Calu3 (cell line): Measurements from ENCODE around the gene STX12. TPM values are rescaled to one million over a fixed set of nuclear protein-coding genes. Genes with fewer than 3 reads are reported as not detected.
"Not testable (repeated sequence)": the region's sequence is repeated elsewhere in the genome, so short reads cannot be mapped to it uniquely, and the experiment has no call there.

Source experiments
- BruUV-seq: library from RNA; stranded (reverse); fragments of 400-500 nt; replicated peaks from 2 replicates; lab custom pipeline; 2021; lab: Mats Ljungman, UMichigan
- CTCF ChIA-PET: fragments of 300-600 bp; sonication (Branson Sonifier 250); formaldehyde crosslinking; loops from one replicate; lab custom pipeline; 2022; ENCODE audit warnings: antibody characterized with exemption; lab: Charles Lee
- DNase-seq: peaks from one replicate; pipeline ENCODE4 v3.0.0; 2022
- H3K27ac Mint-ChIP-seq: one replicate; pipeline ENCODE4 v1.8.0; 2022; ENCODE audit warnings: mixed read lengths; ENCODE audit not compliant: unreplicated experiment
- H3K27me3 Mint-ChIP-seq: one replicate; pipeline ENCODE4 v1.8.0; 2022; ENCODE audit warnings: mixed read lengths; ENCODE audit not compliant: unreplicated experiment
- H3K36me3 Mint-ChIP-seq: one replicate; pipeline ENCODE4 v1.8.0; 2022; ENCODE audit warnings: mild to moderate bottlenecking, moderate library complexity, mixed read lengths; ENCODE audit not compliant: insufficient read depth, unreplicated experiment
- H3K4me1 Mint-ChIP-seq: one replicate; pipeline ENCODE4 v1.8.0; 2022; ENCODE audit warnings: mild to moderate bottlenecking, low read depth, mixed read lengths; ENCODE audit not compliant: unreplicated experiment
- H3K4me3 Mint-ChIP-seq: one replicate; pipeline ENCODE4 v1.8.0; 2022; ENCODE audit warnings: mild to moderate bottlenecking, low read depth, moderate library complexity, mixed read lengths; ENCODE audit not compliant: unreplicated experiment
- H3K9me3 Mint-ChIP-seq: one replicate; pipeline ENCODE4 v1.8.0; 2022; ENCODE audit warnings: low read depth, mixed read lengths; ENCODE audit not compliant: unreplicated experiment
- intact Hi-C: fragments of 100-400 bp; cut with micrococcal nuclease; formaldehyde crosslinking; loops from one replicate; pipeline ENCODE4 v1.10.0; 2022; ENCODE audit not compliant: unreplicated experiment
- total RNA-seq: library from RNA; stranded (reverse); gene quantifications from 2 replicates; pipeline ENCODE4 v1.2.3, GENCODE V29; 2022
- TF ChIP-seq, protein P1 (sequence below): fragments of 200-600 bp; IDR thresholded peaks from one replicate; pipeline ENCODE4 v1.8.0; 2022; ENCODE audit warnings: antibody characterized with exemption; ENCODE audit not compliant: unreplicated experiment

The STX12 gene
- total RNA-seq, 1 experiment from 2014 or later: 23.4 TPM

DNA sequence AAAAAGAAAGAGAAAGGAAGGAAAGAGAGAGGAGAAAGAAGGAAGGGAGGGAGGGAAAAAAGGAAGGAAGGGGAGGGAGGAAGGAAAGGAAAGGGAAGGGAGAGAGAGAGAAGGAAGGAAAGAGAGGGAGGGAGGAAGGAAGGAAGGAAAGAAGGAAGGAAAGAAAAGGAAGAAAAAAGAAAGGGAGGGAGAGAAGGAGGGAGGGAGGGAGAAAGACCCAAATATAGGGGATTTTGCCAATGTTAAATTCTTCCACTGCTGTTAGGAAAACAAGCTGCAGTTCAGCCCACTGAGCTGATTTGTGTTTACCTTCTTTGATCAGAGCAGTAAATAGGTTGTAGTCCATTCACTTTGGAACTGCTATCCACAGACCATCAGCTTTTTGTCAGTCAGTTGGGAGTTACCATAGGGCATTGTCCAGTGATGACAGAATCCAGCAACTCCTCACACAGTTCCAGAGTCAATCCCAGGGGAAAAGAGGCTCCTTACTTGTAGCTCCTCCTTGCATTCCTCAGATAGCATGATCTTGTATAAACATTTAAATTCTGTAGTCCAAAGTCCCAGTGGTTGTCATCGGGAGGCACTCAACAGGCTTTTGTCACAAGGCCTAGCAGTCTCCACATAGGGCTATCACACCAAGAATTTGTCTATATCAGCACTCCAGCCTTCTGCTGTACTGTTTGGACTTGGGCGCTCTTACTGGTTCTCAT, 44.1 kb downstream of the STX12 start:
- TF ChIP-seq, protein P1, sequence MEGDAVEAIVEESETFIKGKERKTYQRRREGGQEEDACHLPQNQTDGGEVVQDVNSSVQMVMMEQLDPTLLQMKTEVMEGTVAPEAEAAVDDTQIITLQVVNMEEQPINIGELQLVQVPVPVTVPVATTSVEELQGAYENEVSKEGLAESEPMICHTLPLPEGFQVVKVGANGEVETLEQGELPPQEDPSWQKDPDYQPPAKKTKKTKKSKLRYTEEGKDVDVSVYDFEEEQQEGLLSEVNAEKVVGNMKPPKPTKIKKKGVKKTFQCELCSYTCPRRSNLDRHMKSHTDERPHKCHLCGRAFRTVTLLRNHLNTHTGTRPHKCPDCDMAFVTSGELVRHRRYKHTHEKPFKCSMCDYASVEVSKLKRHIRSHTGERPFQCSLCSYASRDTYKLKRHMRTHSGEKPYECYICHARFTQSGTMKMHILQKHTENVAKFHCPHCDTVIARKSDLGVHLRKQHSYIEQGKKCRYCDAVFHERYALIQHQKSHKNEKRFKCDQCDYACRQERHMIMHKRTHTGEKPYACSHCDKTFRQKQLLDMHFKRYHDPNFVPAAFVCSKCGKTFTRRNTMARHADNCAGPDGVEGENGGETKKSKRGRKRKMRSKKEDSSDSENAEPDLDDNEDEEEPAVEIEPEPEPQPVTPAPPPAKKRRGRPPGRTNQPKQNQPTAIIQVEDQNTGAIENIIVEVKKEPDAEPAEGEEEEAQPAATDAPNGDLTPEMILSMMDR: no peak
- intact Hi-C loops: no loop called here
- no TSS peak for BruUV-seq
- H3K9me3 Mint-ChIP-seq: no peaks in the 10 kb centered on the region
- no peaks in the 10 kb centered on the region for H3K27me3 Mint-ChIP-seq
- no peak overlapping the region for H3K4me3 Mint-ChIP-seq
- peaks cover 5% of the 10 kb centered on the region for H3K36me3 Mint-ChIP-seq
- no peak overlapping the region for H3K27ac Mint-ChIP-seq
- DNase-seq: no peak
- CTCF ChIA-PET: no interaction called here
- no peaks in the 10 kb centered on the region for H3K4me1 Mint-ChIP-seq

DNA sequence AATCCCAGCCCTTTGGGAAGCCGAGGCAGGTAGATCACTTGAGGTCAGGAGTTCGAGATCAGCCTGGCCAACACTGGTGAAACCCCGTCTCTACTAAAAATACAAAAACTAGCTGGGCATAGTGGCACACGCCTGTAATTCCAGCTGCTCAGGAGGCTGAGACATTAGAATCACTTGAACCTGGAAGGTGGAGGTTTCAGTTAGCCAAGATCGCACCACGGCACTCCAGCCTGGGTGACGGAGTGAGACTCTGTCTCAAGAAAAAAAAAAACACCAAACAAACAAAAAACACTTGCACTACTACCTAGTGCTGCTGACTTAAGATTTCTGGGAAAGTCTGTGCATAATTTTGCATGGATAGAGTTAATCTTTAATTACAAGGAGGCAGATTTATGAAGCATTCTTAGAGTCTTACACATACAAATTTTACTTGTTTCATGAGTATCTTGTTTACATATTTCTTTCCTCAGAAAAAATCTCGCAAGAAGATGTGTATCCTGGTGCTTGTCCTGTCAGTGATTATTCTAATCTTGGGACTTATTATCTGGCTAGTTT, 48.8 kb downstream of the STX12 start:
- no peak overlapping the region for H3K4me3 Mint-ChIP-seq
- H3K36me3 Mint-ChIP-seq: peaks cover 5% of the 10 kb centered on the region
- H3K4me1 Mint-ChIP-seq: no peaks in the 10 kb centered on the region
- H3K9me3 Mint-ChIP-seq: no peaks in the 10 kb centered on the region
- intact Hi-C loops: no loop called here
- no TSS peak for BruUV-seq
- H3K27me3 Mint-ChIP-seq: no peaks in the 10 kb centered on the region
- CTCF ChIA-PET: no interaction called here
- TF ChIP-seq, protein P1: no peak
- H3K27ac Mint-ChIP-seq: no peak overlapping the region
- DNase-seq: no peak

DNA sequence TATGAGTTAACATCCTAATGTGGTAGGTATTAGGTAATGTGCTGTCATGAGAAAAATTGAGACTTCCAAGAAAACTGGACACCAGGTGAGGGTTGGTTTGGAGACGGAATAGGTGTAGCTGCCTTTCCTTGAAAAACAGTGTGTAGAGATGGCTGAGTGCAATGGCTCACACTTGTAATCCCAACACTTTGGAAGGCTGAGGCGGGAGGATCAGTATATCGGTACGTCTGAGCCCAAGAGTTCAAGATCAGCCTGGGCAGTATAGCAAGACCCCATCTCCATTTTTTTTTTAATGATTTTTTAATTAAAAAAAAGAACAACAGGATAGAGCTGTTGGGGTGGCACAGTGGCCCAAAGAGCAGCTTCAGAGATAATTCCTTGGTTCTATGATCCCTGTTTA, 50.8 kb downstream of the STX12 start:
- TF ChIP-seq, protein P1: no peak
- Mint-ChIP-seq H3K4me3 (no peak overlapping the region), H3K9me3 (no peaks in the 10 kb centered on the region), H3K4me1 (no peaks in the 10 kb centered on the region), H3K36me3 (no peaks in the 10 kb centered on the region), H3K27me3 (no peaks in the 10 kb centered on the region), H3K27ac (no peak overlapping the region)
- DNase-seq: no peak
- BruUV-seq: TSS peak; percentile 50
- intact Hi-C loops: no loop called here
- CTCF ChIA-PET: no interaction called here

DNA sequence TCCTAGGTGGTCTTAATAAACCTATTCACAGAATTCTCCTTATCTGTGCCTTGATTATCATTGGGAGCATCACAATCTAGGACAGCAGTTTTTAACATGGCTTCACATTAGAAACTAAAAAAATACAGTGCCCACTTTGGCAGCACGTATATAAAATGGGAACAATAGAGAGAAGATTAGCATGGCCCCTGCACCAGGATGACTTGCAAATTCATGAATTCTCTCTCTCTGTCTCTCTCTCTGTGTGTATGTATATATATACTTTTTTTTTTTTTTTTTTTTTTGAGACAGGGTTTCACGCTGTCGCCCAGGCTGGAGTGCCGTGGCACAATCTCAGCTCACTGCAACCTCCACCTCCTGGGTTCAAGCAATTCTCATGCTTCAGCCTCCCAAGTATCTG, 51.4 kb downstream of the STX12 start:
- no peaks in the 10 kb centered on the region for H3K4me1 Mint-ChIP-seq
- intact Hi-C loops: no loop called here
- CTCF ChIA-PET: no interaction called here
- H3K9me3 Mint-ChIP-seq: no peaks in the 10 kb centered on the region
- BruUV-seq: no TSS peak
- H3K36me3 Mint-ChIP-seq: no peaks in the 10 kb centered on the region
- DNase-seq: no peak
- H3K27ac Mint-ChIP-seq: no peak overlapping the region
- no peaks in the 10 kb centered on the region for H3K27me3 Mint-ChIP-seq
- TF ChIP-seq, protein P1: no peak
- no peak overlapping the region for H3K4me3 Mint-ChIP-seq

DNA sequence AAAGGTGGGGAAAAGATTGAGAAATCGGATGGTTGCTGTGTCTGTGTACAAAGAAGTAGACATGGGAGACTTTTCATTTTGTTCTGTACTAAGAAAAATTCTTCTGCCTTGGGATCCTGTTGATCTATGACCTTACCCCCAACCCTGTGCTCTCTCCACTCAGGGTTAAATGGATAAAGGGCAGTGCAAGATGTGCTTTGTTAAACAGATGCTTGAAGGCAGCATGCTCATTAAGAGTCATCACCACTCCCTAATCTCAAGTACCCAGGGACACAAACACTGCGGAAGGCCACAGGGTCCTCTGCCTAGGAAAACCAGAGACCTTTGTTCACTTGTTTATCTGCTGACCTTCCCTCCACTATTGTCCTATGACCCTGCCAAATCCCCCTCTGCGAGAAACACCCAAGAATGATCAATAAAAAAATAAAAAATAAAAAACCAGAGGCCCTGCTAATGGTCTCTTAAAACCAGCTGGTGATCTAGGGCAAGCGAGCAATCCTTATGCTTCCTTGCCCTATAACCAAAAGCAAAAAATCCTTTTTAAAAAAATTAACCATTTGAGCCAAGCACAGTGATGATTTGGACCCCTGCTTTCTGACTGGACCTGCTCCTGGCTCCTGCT, 56.4 kb downstream of the STX12 start:
- H3K4me1 Mint-ChIP-seq, DNase-seq, H3K9me3 Mint-ChIP-seq, H3K4me3 Mint-ChIP-seq, BruUV-seq, H3K27ac Mint-ChIP-seq, CTCF ChIA-PET, H3K27me3 Mint-ChIP-seq, intact Hi-C loops: not testable (repeated sequence)
- peaks cover 25% of the 10 kb centered on the region for H3K36me3 Mint-ChIP-seq
